ENCODE data around the gene CCSAP.
A peak's percentile ranks its signal among the peaks of the same experiment; 100 is the strongest.

Gene CCSAP

GRCh38 chr1:229355661-229356060, 12.8 kb upstream of the CCSAP start:
- Histone ChIP-seq H3K36me3 (replicated peaks; ENCODE audit: low read depth, low read length) (peaks cover 2% of the 10 kb centered on the region), H3K9ac (ENCODE audit: low read length) (no peak overlapping the region), H3K79me2 (ENCODE audit: low read length) (no peaks in the 10 kb centered on the region), H3K9me3 (ENCODE audit: insufficient read depth, low read length) (peaks cover 11% of the 10 kb centered on the region; the same call in 1 of the 2 replicates), H3K4me3 (ENCODE audit: low read length) (no peak overlapping the region), H4K20me1 (ENCODE audit: insufficient read depth, low read length) (no peaks in the 10 kb centered on the region), H3K4me1 (ENCODE audit: low read length) (no peaks in the 10 kb centered on the region), H3K4me2 (ENCODE audit: low read length) (no peak overlapping the region), H3K27ac (ENCODE audit: low read length) (no peak overlapping the region), H3K27me3 (ENCODE audit: low read depth, low read length) (peaks cover 71% of the 10 kb centered on the region), H2AFZ (ENCODE audit: low read depth, low read length) (no peak overlapping the region)
- TF ChIP-seq EZH2phosphoT487 (IDR thresholded peaks at IDR 0.05; ENCODE audit: low read depth), result no peak
- TF ChIP-seq, protein P1, sequence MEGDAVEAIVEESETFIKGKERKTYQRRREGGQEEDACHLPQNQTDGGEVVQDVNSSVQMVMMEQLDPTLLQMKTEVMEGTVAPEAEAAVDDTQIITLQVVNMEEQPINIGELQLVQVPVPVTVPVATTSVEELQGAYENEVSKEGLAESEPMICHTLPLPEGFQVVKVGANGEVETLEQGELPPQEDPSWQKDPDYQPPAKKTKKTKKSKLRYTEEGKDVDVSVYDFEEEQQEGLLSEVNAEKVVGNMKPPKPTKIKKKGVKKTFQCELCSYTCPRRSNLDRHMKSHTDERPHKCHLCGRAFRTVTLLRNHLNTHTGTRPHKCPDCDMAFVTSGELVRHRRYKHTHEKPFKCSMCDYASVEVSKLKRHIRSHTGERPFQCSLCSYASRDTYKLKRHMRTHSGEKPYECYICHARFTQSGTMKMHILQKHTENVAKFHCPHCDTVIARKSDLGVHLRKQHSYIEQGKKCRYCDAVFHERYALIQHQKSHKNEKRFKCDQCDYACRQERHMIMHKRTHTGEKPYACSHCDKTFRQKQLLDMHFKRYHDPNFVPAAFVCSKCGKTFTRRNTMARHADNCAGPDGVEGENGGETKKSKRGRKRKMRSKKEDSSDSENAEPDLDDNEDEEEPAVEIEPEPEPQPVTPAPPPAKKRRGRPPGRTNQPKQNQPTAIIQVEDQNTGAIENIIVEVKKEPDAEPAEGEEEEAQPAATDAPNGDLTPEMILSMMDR (IDR thresholded peaks at IDR 0.05; ENCODE audit: low read depth, low read length), result no peak

DNA sequence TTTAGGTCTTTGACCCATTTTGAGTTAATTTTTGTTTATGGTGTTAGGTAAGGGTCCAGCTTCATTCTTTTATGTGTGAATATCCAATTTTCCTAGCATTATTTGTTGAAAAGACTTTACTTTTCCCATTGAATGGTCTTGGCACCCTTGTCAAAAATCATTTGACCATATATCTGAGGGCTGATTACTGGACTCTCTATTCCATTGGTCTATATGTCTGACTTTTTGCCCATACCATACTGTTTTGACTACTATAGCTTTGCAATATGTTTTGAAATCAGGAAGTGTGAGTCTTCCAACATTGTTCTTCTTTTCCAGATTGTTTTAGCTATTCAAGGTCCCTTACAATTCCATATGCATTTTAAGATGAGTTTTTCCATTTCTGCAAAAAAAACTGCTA, 11.4 kb upstream of the CCSAP start:
- no peak for TF ChIP-seq EZH2phosphoT487 (IDR thresholded peaks at IDR 0.05; ENCODE audit: low read depth)
- TF ChIP-seq, protein P1 (IDR thresholded peaks at IDR 0.05; ENCODE audit: low read depth, low read length), result no peak

DNA sequence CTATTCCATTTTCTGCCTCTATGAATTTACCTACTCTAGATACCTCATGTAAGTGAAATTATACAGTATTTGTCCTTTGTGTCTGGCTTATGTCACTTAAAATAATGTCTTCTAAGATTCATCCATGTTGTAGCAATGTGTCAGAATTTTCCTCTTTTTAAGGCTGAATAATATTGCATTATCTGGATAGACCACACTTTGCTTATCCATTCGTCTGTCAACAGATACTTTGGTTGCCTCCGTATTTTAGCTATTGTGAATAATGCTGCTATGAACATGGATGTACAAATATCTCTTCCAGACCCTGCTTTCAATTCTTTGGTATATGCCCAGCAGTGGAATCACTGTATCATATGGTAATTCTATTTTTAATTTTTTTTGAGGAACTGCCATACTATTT, 10.1 kb upstream of the CCSAP start:
- no peak for TF ChIP-seq EZH2phosphoT487 (IDR thresholded peaks at IDR 0.05; ENCODE audit: low read depth)
- Histone ChIP-seq H3K9ac (ENCODE audit: low read length) (no peak overlapping the region), H3K79me2 (ENCODE audit: low read length) (no peaks in the 10 kb centered on the region)

More for the DNA sequence above, 11.4 kb upstream of the CCSAP start:
- Histone ChIP-seq H3K27me3 (ENCODE audit: low read depth, low read length) (peaks cover 67% of the 10 kb centered on the region), H2AFZ (ENCODE audit: low read depth, low read length) (no peak overlapping the region), H3K4me1 (ENCODE audit: low read length) (peaks cover 9% of the 10 kb centered on the region), H3K4me3 (ENCODE audit: low read length) (no peak overlapping the region), H3K9me3 (ENCODE audit: insufficient read depth, low read length) (peaks cover 11% of the 10 kb centered on the region; the same call in 1 of the 2 replicates), H4K20me1 (ENCODE audit: insufficient read depth, low read length) (no peaks in the 10 kb centered on the region), H3K36me3 (replicated peaks; ENCODE audit: low read depth, low read length) (peaks cover 2% of the 10 kb centered on the region), H3K79me2 (ENCODE audit: low read length) (no peaks in the 10 kb centered on the region), H3K4me2 (ENCODE audit: low read length) (no peak overlapping the region), H3K9ac (ENCODE audit: low read length) (no peak overlapping the region), H3K27ac (ENCODE audit: low read length) (no peak overlapping the region)

GRCh38 chr1:229349463-229350385, 6.9 kb upstream of the CCSAP start:
- Histone ChIP-seq H3K9ac (ENCODE audit: low read length) (no peak overlapping the region), H3K36me3 (replicated peaks; ENCODE audit: low read depth, low read length) (no peaks in the 10 kb centered on the region), H3K4me1 (ENCODE audit: low read length) (peaks cover 9% of the 10 kb centered on the region), H3K27me3 (ENCODE audit: low read depth, low read length) (peaks cover 71% of the 10 kb centered on the region), H4K20me1 (ENCODE audit: insufficient read depth, low read length) (no peaks in the 10 kb centered on the region), H2AFZ (ENCODE audit: low read depth, low read length) (no peak overlapping the region), H3K4me2 (ENCODE audit: low read length) (peak overlapping the region; percentile 6; the same call in 1 of the 2 replicates), H3K79me2 (ENCODE audit: low read length) (no peaks in the 10 kb centered on the region), H3K27ac (ENCODE audit: low read length) (no peak overlapping the region), H3K9me3 (ENCODE audit: insufficient read depth, low read length) (peaks cover 5% of the 10 kb centered on the region; the same call in 1 of the 2 replicates), H3K4me3 (ENCODE audit: low read length) (no peak overlapping the region)
- TF ChIP-seq EZH2phosphoT487 (IDR thresholded peaks at IDR 0.05; ENCODE audit: low read depth), result no peak
- TF ChIP-seq, protein P1 (IDR thresholded peaks at IDR 0.05; ENCODE audit: low read depth, low read length), result no peak

More for the DNA sequence above, 10.1 kb upstream of the CCSAP start:
- Histone ChIP-seq H3K27me3 (ENCODE audit: low read depth, low read length) (peaks cover 69% of the 10 kb centered on the region), H3K36me3 (replicated peaks; ENCODE audit: low read depth, low read length) (peaks cover 2% of the 10 kb centered on the region), H2AFZ (ENCODE audit: low read depth, low read length) (no peak overlapping the region), H4K20me1 (ENCODE audit: insufficient read depth, low read length) (no peaks in the 10 kb centered on the region), H3K4me2 (ENCODE audit: low read length) (no peak overlapping the region), H3K4me1 (ENCODE audit: low read length) (peaks cover 9% of the 10 kb centered on the region), H3K4me3 (ENCODE audit: low read length) (no peak overlapping the region), H3K9me3 (ENCODE audit: insufficient read depth, low read length) (peaks cover 11% of the 10 kb centered on the region; the same call in 1 of the 2 replicates), H3K27ac (ENCODE audit: low read length) (no peak overlapping the region)

Measured in OCI-LY3 (cell line).